Nephron (organoid): ENCODE data around the gene PTGIS.

ENCODE experiments used
- H3K27ac Mint-ChIP-seq, 3 experiments: 2 replicates each; pipeline ENCODE4 v1.8.0; 2020; ENCODE audit warnings: mixed read lengths in 3 of 3, mild to moderate bottlenecking in 2 of 3, moderate library complexity in 1 of 3
- H3K27me3 Mint-ChIP-seq: 2 replicates; pipeline ENCODE4 v1.8.0; 2021; ENCODE audit warnings: low read depth, mild to moderate bottlenecking, moderate library complexity, mixed read lengths
- H3K36me3 Mint-ChIP-seq: 2 replicates; pipeline ENCODE4 v1.8.0; 2020; ENCODE audit warnings: low read depth, mixed read lengths
- H3K4me1 Mint-ChIP-seq: 2 replicates; pipeline ENCODE4 v1.8.0; 2020; ENCODE audit warnings: mixed read lengths
- H3K4me3 Mint-ChIP-seq, 3 experiments: 2 replicates each; pipeline ENCODE4 v1.8.0; 2020; ENCODE audit warnings: mild to moderate bottlenecking in 3 of 3, mixed read lengths in 3 of 3, moderate library complexity in 2 of 3
- H3K9me3 Mint-ChIP-seq: 2 replicates; pipeline ENCODE4 v1.8.0; 2020; ENCODE audit warnings: mixed read lengths
- TF ChIP-seq, protein P1 (sequence below), 3 experiments: fragments of 200-600 bp; sonication (generic); IDR thresholded peaks; one replicate each; pipeline ENCODE4 v1.5.0; 2021; ENCODE audit warnings: antibody characterized with exemption in 3 of 3; ENCODE audit not compliant: unreplicated experiment in 3 of 3

The PTGIS gene

GRCh38 chr20:49518576-49518975 lies 49.4 kb downstream of the PTGIS start:
- Mint-ChIP-seq H3K9me3 (no peaks in the 10 kb centered on the region), H3K4me3 (no peak overlapping the region), H3K36me3 (peaks cover 36% of the 10 kb centered on the region), H3K27me3 (no peaks in the 10 kb centered on the region), H3K27ac (no peak overlapping the region), H3K4me1 (no peaks in the 10 kb centered on the region)
- TF ChIP-seq, protein P1, sequence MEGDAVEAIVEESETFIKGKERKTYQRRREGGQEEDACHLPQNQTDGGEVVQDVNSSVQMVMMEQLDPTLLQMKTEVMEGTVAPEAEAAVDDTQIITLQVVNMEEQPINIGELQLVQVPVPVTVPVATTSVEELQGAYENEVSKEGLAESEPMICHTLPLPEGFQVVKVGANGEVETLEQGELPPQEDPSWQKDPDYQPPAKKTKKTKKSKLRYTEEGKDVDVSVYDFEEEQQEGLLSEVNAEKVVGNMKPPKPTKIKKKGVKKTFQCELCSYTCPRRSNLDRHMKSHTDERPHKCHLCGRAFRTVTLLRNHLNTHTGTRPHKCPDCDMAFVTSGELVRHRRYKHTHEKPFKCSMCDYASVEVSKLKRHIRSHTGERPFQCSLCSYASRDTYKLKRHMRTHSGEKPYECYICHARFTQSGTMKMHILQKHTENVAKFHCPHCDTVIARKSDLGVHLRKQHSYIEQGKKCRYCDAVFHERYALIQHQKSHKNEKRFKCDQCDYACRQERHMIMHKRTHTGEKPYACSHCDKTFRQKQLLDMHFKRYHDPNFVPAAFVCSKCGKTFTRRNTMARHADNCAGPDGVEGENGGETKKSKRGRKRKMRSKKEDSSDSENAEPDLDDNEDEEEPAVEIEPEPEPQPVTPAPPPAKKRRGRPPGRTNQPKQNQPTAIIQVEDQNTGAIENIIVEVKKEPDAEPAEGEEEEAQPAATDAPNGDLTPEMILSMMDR (IDR thresholded peaks at IDR 0.05; ENCODE audit: unreplicated experiment in 3 of 3), result no peak

- no peak overlapping the region for H3K4me3 Mint-ChIP-seq
- no peaks in the 10 kb centered on the region for H3K27me3 Mint-ChIP-seq
- H3K4me1 Mint-ChIP-seq, result no peaks in the 10 kb centered on the region
- H3K36me3 Mint-ChIP-seq, result peaks cover 29% of the 10 kb centered on the region
- no peaks in the 10 kb centered on the region for H3K9me3 Mint-ChIP-seq
- H3K27ac Mint-ChIP-seq, result no peak overlapping the region
- TF ChIP-seq, protein P1 (IDR thresholded peaks at IDR 0.05; ENCODE audit: unreplicated experiment in 3 of 3), result no peak
Measured at GRCh38 chr20:49517805-49518100, 50.2 kb downstream of the PTGIS start.

- no peaks in the 10 kb centered on the region for H3K27me3 Mint-ChIP-seq
- no peak overlapping the region for H3K27ac Mint-ChIP-seq
- H3K36me3 Mint-ChIP-seq, result peaks cover 25% of the 10 kb centered on the region
- no peaks in the 10 kb centered on the region for H3K4me1 Mint-ChIP-seq
- H3K4me3 Mint-ChIP-seq, result no peak overlapping the region
- TF ChIP-seq, protein P1 (IDR thresholded peaks at IDR 0.05; ENCODE audit: unreplicated experiment in 3 of 3), result no peak
- no peaks in the 10 kb centered on the region for H3K9me3 Mint-ChIP-seq
Measured at GRCh38 chr20:49516916-49517804, 50.8 kb downstream of the PTGIS start.

GRCh38 chr20:49515586-49515985 lies 52.4 kb downstream of the PTGIS start:
- TF ChIP-seq, protein P1 (IDR thresholded peaks at IDR 0.05; ENCODE audit: unreplicated experiment in 3 of 3), result no peak
- no peaks in the 10 kb centered on the region for H3K9me3 Mint-ChIP-seq
- no peak overlapping the region for H3K27ac Mint-ChIP-seq
- peaks cover 22% of the 10 kb centered on the region for H3K36me3 Mint-ChIP-seq
- no peaks in the 10 kb centered on the region for H3K27me3 Mint-ChIP-seq
- peaks cover 7% of the 10 kb centered on the region for H3K4me1 Mint-ChIP-seq
- no peak overlapping the region for H3K4me3 Mint-ChIP-seq

DNA sequence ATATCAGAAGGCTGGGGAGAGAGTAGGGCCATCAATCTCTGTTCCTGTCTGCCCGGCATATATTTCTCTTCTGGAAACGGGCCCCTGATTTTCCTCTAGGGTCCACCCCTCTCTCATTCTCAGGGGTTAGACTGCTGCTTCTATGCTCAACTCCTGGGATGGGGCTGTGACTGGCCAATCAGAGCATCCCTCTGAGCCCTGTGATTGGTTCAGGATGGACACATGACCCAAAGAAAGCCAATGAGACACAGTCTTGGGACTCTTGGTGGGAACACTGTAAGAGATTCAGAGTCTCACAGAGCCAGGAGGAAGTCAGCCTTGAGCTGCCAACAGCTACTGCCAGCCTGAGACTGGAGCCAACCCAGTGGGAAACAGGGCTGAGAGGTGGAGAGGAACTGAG lies 54.4 kb downstream of the PTGIS start:
- no peaks in the 10 kb centered on the region for H3K27me3 Mint-ChIP-seq
- H3K27ac Mint-ChIP-seq, result no peak overlapping the region
- no peak overlapping the region for H3K4me3 Mint-ChIP-seq
- peaks cover 15% of the 10 kb centered on the region for H3K4me1 Mint-ChIP-seq
- peaks cover 28% of the 10 kb centered on the region for H3K36me3 Mint-ChIP-seq
- TF ChIP-seq, protein P1 (IDR thresholded peaks at IDR 0.05; ENCODE audit: unreplicated experiment in 3 of 3), result no peak
- H3K9me3 Mint-ChIP-seq, result no peaks in the 10 kb centered on the region

- peaks cover 18% of the 10 kb centered on the region for H3K4me1 Mint-ChIP-seq
- TF ChIP-seq, protein P1 (IDR thresholded peaks at IDR 0.05; ENCODE audit: unreplicated experiment in 3 of 3), result no peak
- no peak overlapping the region for H3K27ac Mint-ChIP-seq
- peaks cover 28% of the 10 kb centered on the region for H3K36me3 Mint-ChIP-seq
- no peaks in the 10 kb centered on the region for H3K27me3 Mint-ChIP-seq
- H3K9me3 Mint-ChIP-seq, result no peaks in the 10 kb centered on the region
- H3K4me3 Mint-ChIP-seq, result no peak overlapping the region
Measured at GRCh38 chr20:49513009-49513408, 54.9 kb downstream of the PTGIS start.
